Activated CD4-positive, alpha-beta T cell treated with anti-CD3 and anti-CD28 coated beads, Interleukin-2, amount 10 ng/mL, durations not matched to agents 24 days and 14 days (primary cell): ENCODE measurements around the gene CAMTA2. TPM values are rescaled to one million over a fixed set of nuclear protein-coding genes. Genes with fewer than 3 reads are reported as not detected.
"Not testable (repeated sequence)": the region's sequence is repeated elsewhere in the genome, so short reads cannot be mapped to it uniquely, and the experiment has no call there.

Experiments
- DNase-seq: peaks from one replicate; pipeline ENCODE4 v3.0.0; 2022
- H3K27ac Mint-ChIP-seq: one replicate; pipeline ENCODE4 v1.8.0; 2022; ENCODE audit warnings: mild to moderate bottlenecking, mixed read lengths
- H3K27me3 Mint-ChIP-seq: one replicate; pipeline ENCODE4 v1.8.0; 2022; ENCODE audit warnings: mixed read lengths
- H3K36me3 Mint-ChIP-seq: one replicate; pipeline ENCODE4 v1.8.0; 2022; ENCODE audit warnings: low read depth, mild to moderate bottlenecking, mixed read lengths
- H3K4me1 Mint-ChIP-seq: one replicate; pipeline ENCODE4 v1.8.0; 2021; ENCODE audit warnings: mixed read lengths
- H3K4me3 Mint-ChIP-seq: one replicate; pipeline ENCODE4 v1.8.0; 2022; ENCODE audit warnings: mild to moderate bottlenecking, moderate library complexity, mixed read lengths
- H3K9me3 Mint-ChIP-seq: one replicate; pipeline ENCODE4 v1.8.0; 2021; ENCODE audit warnings: mixed read lengths
- intact Hi-C: fragments of 100-400 bp; cut with micrococcal nuclease; formaldehyde crosslinking; loops from one replicate; pipeline ENCODE4 v1.15.1; 2023
- total RNA-seq: library from RNA; stranded (reverse); gene quantifications from 2 replicates; pipeline ENCODE4 v1.2.3, GENCODE V29; 2022

The CAMTA2 gene
- total RNA-seq: 87.7 and 89.7 TPM in 2 replicates

- Mint-ChIP-seq H3K36me3 (peaks cover 42% of the 10 kb centered on the region), H3K4me3 (peak within 1 kb of the TSS; percentile 97), H3K9me3 (no peaks in the 10 kb centered on the region), H3K4me1 (peaks cover 45% of the 10 kb centered on the region), H3K27ac (peak within 1 kb of the TSS; percentile 93), H3K27me3 (no peaks in the 10 kb centered on the region)
- DNase-seq: peak; percentile 96
- intact Hi-C loops: loop anchor here (1.0 to 5.0 kb wide), 5 partner anchors 10 to 78 kb away; partner anchors contain the start of genes INCA1, KIF1C, PFN1 and SPAG7
Measured at GRCh38 chr17:4986951-4987766, at the start of gene CAMTA2. CAMTA2 (minus strand) TSS chr17:4987675; CDS start chr17:4986222, 1,453 bp downstream.

GRCh38 chr17:5035315-5035714, 47.8 kb upstream of the CAMTA2 start, which contains the start of gene SLC52A1:
SLC52A1 (minus strand) TSS chr17:5035426; CDS start chr17:5034606, 820 bp downstream.
- no peak for DNase-seq
- Mint-ChIP-seq H3K36me3 (peaks cover 3% of the 10 kb centered on the region), H3K4me3 (no peak within 1 kb of the TSS), H3K27ac (no peak within 1 kb of the TSS), H3K4me1 (peaks cover 23% of the 10 kb centered on the region), H3K27me3 (peaks cover 2% of the 10 kb centered on the region), H3K9me3 (no peaks in the 10 kb centered on the region)
- intact Hi-C loops: no loop called here

GRCh38 chr17:5034651-5035050, 47.2 kb upstream of the CAMTA2 start:
- H3K4me1 Mint-ChIP-seq: peaks cover 22% of the 10 kb centered on the region
- no peaks in the 10 kb centered on the region for H3K9me3 Mint-ChIP-seq
- no peak overlapping the region for H3K4me3 Mint-ChIP-seq
- H3K36me3 Mint-ChIP-seq: peaks cover 2% of the 10 kb centered on the region
- H3K27ac Mint-ChIP-seq: no peak overlapping the region
- DNase-seq: no peak
- intact Hi-C loops: no loop called here
- peaks cover 2% of the 10 kb centered on the region for H3K27me3 Mint-ChIP-seq

GRCh38 chr17:5034063-5034462, 46.6 kb upstream of the CAMTA2 start:
- H3K9me3 Mint-ChIP-seq: no peaks in the 10 kb centered on the region
- no peak overlapping the region for H3K27ac Mint-ChIP-seq
- intact Hi-C loops: no loop called here
- peaks cover 22% of the 10 kb centered on the region for H3K4me1 Mint-ChIP-seq
- H3K4me3 Mint-ChIP-seq: no peak overlapping the region
- DNase-seq: no peak
- H3K27me3 Mint-ChIP-seq: peaks cover 2% of the 10 kb centered on the region
- H3K36me3 Mint-ChIP-seq: peaks cover 2% of the 10 kb centered on the region

GRCh38 chr17:5033352-5034015, 46.0 kb upstream of the CAMTA2 start:
- H3K9me3 Mint-ChIP-seq: no peaks in the 10 kb centered on the region
- H3K4me3 Mint-ChIP-seq: no peak overlapping the region
- H3K4me1 Mint-ChIP-seq: peaks cover 22% of the 10 kb centered on the region
- no peak overlapping the region for H3K27ac Mint-ChIP-seq
- H3K36me3 Mint-ChIP-seq: peaks cover 2% of the 10 kb centered on the region
- H3K27me3 Mint-ChIP-seq: peaks cover 2% of the 10 kb centered on the region
- DNase-seq: no peak
- intact Hi-C loops: no loop called here

- Mint-ChIP-seq H3K4me1 (peaks cover 22% of the 10 kb centered on the region), H3K27ac (peak overlapping the region; percentile 34)
- intact Hi-C loops: no loop called here
Measured at GRCh38 chr17:5032865-5033264, 45.4 kb upstream of the CAMTA2 start.

GRCh38 chr17:5031365-5032082, 44.0 kb upstream of the CAMTA2 start:
- Mint-ChIP-seq H3K9me3 (no peaks in the 10 kb centered on the region), H3K27me3 (peaks cover 2% of the 10 kb centered on the region), H3K36me3 (peaks cover 2% of the 10 kb centered on the region), H3K4me1 (peaks cover 22% of the 10 kb centered on the region), H3K4me3 (peak overlapping the region; percentile 81), H3K27ac (peak overlapping the region; percentile 92)
- peak; percentile 95 for DNase-seq
- intact Hi-C loops: loop anchor here (1.0 to 2.0 kb wide), 3 partner anchors 17 to 45 kb away; partner anchors contain the start of gene CAMTA2

More at GRCh38 chr17:5032865-5033264, 45.4 kb upstream of the CAMTA2 start:
- no peak for DNase-seq
- no peak overlapping the region for H3K4me3 Mint-ChIP-seq
- H3K9me3 Mint-ChIP-seq: no peaks in the 10 kb centered on the region
- H3K36me3 Mint-ChIP-seq: peaks cover 2% of the 10 kb centered on the region
- peaks cover 2% of the 10 kb centered on the region for H3K27me3 Mint-ChIP-seq

GRCh38 chr17:5030168-5030567, 42.7 kb upstream of the CAMTA2 start:
- peak overlapping the region; percentile 92 for H3K27ac Mint-ChIP-seq
- not testable (repeated sequence) for H3K36me3 Mint-ChIP-seq, H3K9me3 Mint-ChIP-seq, H3K27me3 Mint-ChIP-seq, DNase-seq
- peak overlapping the region; percentile 81 for H3K4me3 Mint-ChIP-seq
- H3K4me1 Mint-ChIP-seq: peaks cover 22% of the 10 kb centered on the region
- intact Hi-C loops: loop anchor here (2.0 kb wide), 2 partner anchors 19 to 43 kb away; partner anchors contain the start of gene CAMTA2

- Mint-ChIP-seq H3K36me3 (peaks cover 10% of the 10 kb centered on the region), H3K27me3 (no peaks in the 10 kb centered on the region), H3K4me1 (peaks cover 22% of the 10 kb centered on the region), H3K9me3 (no peaks in the 10 kb centered on the region), H3K27ac (no peak overlapping the region), H3K4me3 (no peak overlapping the region)
- no peak for DNase-seq
- intact Hi-C loops: no loop called here
Measured at GRCh38 chr17:5027916-5028315, 40.4 kb upstream of the CAMTA2 start.

GRCh38 chr17:5027299-5027698, 39.8 kb upstream of the CAMTA2 start:
- DNase-seq: no peak
- Mint-ChIP-seq H3K27me3 (no peaks in the 10 kb centered on the region), H3K9me3 (no peaks in the 10 kb centered on the region), H3K36me3 (peaks cover 14% of the 10 kb centered on the region), H3K4me3 (no peak overlapping the region), H3K4me1 (peaks cover 19% of the 10 kb centered on the region), H3K27ac (no peak overlapping the region)
- intact Hi-C loops: no loop called here

GRCh38 chr17:5024604-5025003, 37.1 kb upstream of the CAMTA2 start:
- Mint-ChIP-seq H3K4me1 (no peaks in the 10 kb centered on the region), H3K27me3 (no peaks in the 10 kb centered on the region), H3K4me3 (no peak overlapping the region), H3K9me3 (no peaks in the 10 kb centered on the region), H3K27ac (no peak overlapping the region), H3K36me3 (peaks cover 26% of the 10 kb centered on the region)
- intact Hi-C loops: no loop called here
- DNase-seq: no peak

- H3K27ac Mint-ChIP-seq: no peak overlapping the region
- H3K36me3 Mint-ChIP-seq: peaks cover 30% of the 10 kb centered on the region
- H3K4me3 Mint-ChIP-seq: no peak overlapping the region
- no peaks in the 10 kb centered on the region for H3K27me3 Mint-ChIP-seq
- H3K4me1 Mint-ChIP-seq: peaks cover 6% of the 10 kb centered on the region
- DNase-seq: no peak
- H3K9me3 Mint-ChIP-seq: no peaks in the 10 kb centered on the region
- intact Hi-C loops: no loop called here
Measured at GRCh38 chr17:5023588-5024147, 36.2 kb upstream of the CAMTA2 start.

- Mint-ChIP-seq H3K4me1 (peaks cover 6% of the 10 kb centered on the region), H3K36me3 (peaks cover 31% of the 10 kb centered on the region), H3K27me3 (no peaks in the 10 kb centered on the region), H3K27ac (peak overlapping the region; percentile 9), H3K4me3 (no peak overlapping the region), H3K9me3 (no peaks in the 10 kb centered on the region)
- DNase-seq: no peak
- intact Hi-C loops: no loop called here
Measured at GRCh38 chr17:5022171-5022711, 34.8 kb upstream of the CAMTA2 start.
